Activated naive CD4-positive, alpha-beta T cell (primary cell): ENCODE data around the gene CTPS2.

Source experiments
- DNase-seq, 4 experiments: peaks; one replicate each; lab custom pipeline; 2025; lab: John Stamatoyannopoulos, UW

The CTPS2 gene

GRCh38 chrX:16558489-16558888 lies 154.0 kb downstream of the CTPS2 start:
- DNase-seq = no peak

- no peak for DNase-seq
These were observed 159.9 kb downstream of the CTPS2 start for GRCh38 chrX:16552546-16552945.

DNA sequence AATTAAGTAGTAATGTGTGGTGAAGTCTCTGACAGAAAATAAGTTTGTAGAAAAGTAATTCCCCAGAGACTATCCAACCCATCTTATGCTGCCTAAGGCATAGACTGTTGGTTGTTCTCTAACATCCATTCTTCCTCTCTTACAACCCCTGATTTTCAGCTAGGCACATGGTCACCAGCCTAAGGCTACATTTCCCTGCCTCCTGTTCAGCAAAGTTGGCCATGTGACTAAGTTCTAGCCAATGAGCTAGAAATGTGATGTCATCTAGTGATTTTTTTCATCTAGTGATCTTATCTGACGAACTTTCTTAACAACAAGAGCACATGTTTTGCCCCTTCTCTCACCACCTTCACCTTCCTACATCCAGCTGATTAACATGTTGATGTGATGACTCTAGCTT lies 164.8 kb downstream of the CTPS2 start:
- DNase-seq = no peak

- no peak for DNase-seq
These were observed 167.5 kb downstream of the CTPS2 start for GRCh38 chrX:16544969-16545368.
